B cell (primary cell): ENCODE measurements around the gene CLN3.

Source experiments
- CTCF ChIP-seq: fragments of 200-600 bp; IDR thresholded peaks from one replicate; pipeline ENCODE4 v1.8.0; 2022; ENCODE audit warnings: antibody characterized with exemption, mild to moderate bottlenecking
- EZH2 ChIP-seq: IDR thresholded peaks from 2 replicates; pipeline ENCODE4 v1.6.1; 2012; ENCODE audit warnings: borderline replicate concordance, low read depth, mild to moderate bottlenecking, moderate library complexity, low read length; ENCODE audit not compliant: insufficient read depth, poor library complexity, severe bottlenecking

DNA sequence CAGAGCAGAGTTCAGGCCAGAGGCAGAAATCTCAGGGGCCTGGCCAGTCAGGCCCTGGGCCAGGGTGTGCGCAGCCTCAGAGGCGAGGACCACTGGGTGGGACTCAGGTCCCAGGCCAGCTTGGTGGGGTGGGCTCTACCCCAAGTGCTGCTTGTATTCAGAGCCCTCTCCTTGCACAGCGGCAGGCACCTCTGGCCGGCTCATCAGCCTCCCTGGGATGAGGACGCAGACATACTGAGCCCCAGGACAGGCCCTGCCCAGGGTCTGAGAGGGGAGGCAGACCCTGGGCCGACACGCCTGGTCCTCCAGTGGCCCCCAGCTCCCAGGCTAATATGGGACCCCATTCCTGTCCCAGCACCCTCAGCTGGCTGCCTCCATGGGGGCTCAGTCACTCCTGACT lies 22.4 kb upstream of the CLN3 start:
- TF ChIP-seq CTCF (no peak), EZH2 (no peak)
